PC-3 (cell line): ENCODE measurements around the gene RAD23B.

Experiments
- CTCF ChIP-seq: fragments of 300-600 bp; sonication (generic); conservative IDR thresholded peaks from 2 replicates; pipeline ENCODE4 v1.5.1; 2017; ENCODE audit warnings: antibody characterized with exemption, low read depth, mild to moderate bottlenecking, low read length
- EZH2 ChIP-seq: fragments of 300-600 bp; sonication (generic); IDR thresholded peaks from one replicate; pipeline ENCODE4 v1.6.1; 2017; ENCODE audit warnings: antibody characterized with exemption, mild to moderate bottlenecking, low read length; ENCODE audit not compliant: unreplicated experiment
- EZH2phosphoT487 ChIP-seq: fragments of 300-600 bp; sonication (generic); IDR thresholded peaks from 2 replicates; pipeline ENCODE4 v1.6.1; 2018; ENCODE audit warnings: mild to moderate bottlenecking, antibody characterized with exemption, low read length, borderline replicate concordance

- TF ChIP-seq CTCF (no peak), EZH2phosphoT487 (no peak), EZH2 (no peak)
Observed at GRCh38 chr9:107285286-107285685, 2.2 kb downstream of the RAD23B start.
